Astrocyte (in vitro differentiated cells and primary cell): ENCODE results near the gene SLC25A12. TPM values are rescaled to one million over a fixed set of nuclear protein-coding genes. Genes with fewer than 3 reads are reported as not detected.
"Not testable (repeated sequence)": the region's sequence is repeated elsewhere in the genome, so short reads cannot be mapped to it uniquely, and the experiment has no call there.

Experiments used
- DNase-seq: peaks from one replicate; pipeline ENCODE4 v3.0.0-alpha.2; 2010; ENCODE audit warnings: low read depth
- FAIRE-seq: peaks from 2 replicates; lab custom pipeline; 2011; peaks lifted over from hg19 to GRCh38; lab: Jason Lieb, UNC
- H2AFZ ChIP-seq: 2 replicates; pipeline ENCODE4 v1.6.0; 2012; ENCODE audit warnings: low read depth, low read length, inconsistent platforms
- H3K27ac ChIP-seq: 2 replicates; pipeline ENCODE4 v1.5.1; 2011; ENCODE audit warnings: low read depth, low read length, inconsistent platforms
- H3K27me3 ChIP-seq: 2 replicates; pipeline ENCODE4 v1.6.0; 2011; ENCODE audit warnings: low read length, inconsistent platforms; ENCODE audit not compliant: insufficient read depth
- H3K36me3 ChIP-seq: 2 replicates; pipeline ENCODE4 v1.5.1; 2011; ENCODE audit warnings: low read length, inconsistent platforms; ENCODE audit not compliant: insufficient read depth
- H3K4me1 ChIP-seq: 2 replicates; pipeline ENCODE4 v1.5.1; 2011; ENCODE audit warnings: low read length, inconsistent platforms; ENCODE audit not compliant: insufficient read depth
- H3K4me2 ChIP-seq: 2 replicates; pipeline ENCODE4 v1.6.0; 2012; ENCODE audit warnings: low read length, inconsistent platforms
- H3K4me3 ChIP-seq: 2 replicates; pipeline ENCODE4 v1.5.1; 2011; ENCODE audit warnings: low read depth, mild to moderate bottlenecking, low read length, inconsistent platforms; ENCODE audit not compliant: insufficient read depth
- H3K79me2 ChIP-seq: 2 replicates; pipeline ENCODE4 v1.6.0; 2012; ENCODE audit warnings: mild to moderate bottlenecking, low read length, inconsistent platforms; ENCODE audit not compliant: insufficient read depth
- H3K9ac ChIP-seq: 2 replicates; pipeline ENCODE4 v1.6.0; 2012; ENCODE audit warnings: mild to moderate bottlenecking, low read length, inconsistent platforms
- H3K9me3 ChIP-seq: 2 replicates; pipeline ENCODE4 v1.5.1; 2012; ENCODE audit warnings: low read depth, mild to moderate bottlenecking, low read length, inconsistent platforms; ENCODE audit not compliant: insufficient read depth
- H4K20me1 ChIP-seq: 2 replicates; pipeline ENCODE4 v1.6.0; 2012; ENCODE audit warnings: low read length, inconsistent platforms; ENCODE audit not compliant: insufficient read depth
- H3K27ac Mint-ChIP-seq: one replicate; pipeline ENCODE4 v1.8.0; 2021; ENCODE audit warnings: mild to moderate bottlenecking, mixed read lengths; ENCODE audit not compliant: unreplicated experiment
- H3K27me3 Mint-ChIP-seq: one replicate; pipeline ENCODE4 v1.8.0; 2021; ENCODE audit warnings: low read depth, mixed read lengths; ENCODE audit not compliant: unreplicated experiment
- H3K36me3 Mint-ChIP-seq: one replicate; pipeline ENCODE4 v1.8.0; 2021; ENCODE audit warnings: low read depth, mixed read lengths; ENCODE audit not compliant: unreplicated experiment
- H3K4me1 Mint-ChIP-seq: one replicate; pipeline ENCODE4 v1.8.0; 2021; ENCODE audit warnings: low read depth, mixed read lengths; ENCODE audit not compliant: unreplicated experiment
- H3K4me3 Mint-ChIP-seq: one replicate; pipeline ENCODE4 v1.8.0; 2021; ENCODE audit warnings: mild to moderate bottlenecking, moderate library complexity, mixed read lengths; ENCODE audit not compliant: unreplicated experiment
- H3K9me3 Mint-ChIP-seq: one replicate; pipeline ENCODE4 v1.8.0; 2021; ENCODE audit warnings: mild to moderate bottlenecking, mixed read lengths; ENCODE audit not compliant: unreplicated experiment
- CTCF ChIP-seq: IDR thresholded peaks from 2 replicates; pipeline ENCODE4 v1.5.1; 2011; ENCODE audit warnings: low read depth, mild to moderate bottlenecking, inconsistent platforms, low read length, moderate library complexity; ENCODE audit not compliant: insufficient read depth
- EZH2 ChIP-seq: IDR thresholded peaks from 2 replicates; pipeline ENCODE4 v1.6.1; 2012; ENCODE audit warnings: mild to moderate bottlenecking, low read length, inconsistent platforms; ENCODE audit not compliant: insufficient read depth
- total RNA-seq: library from RNA; stranded (reverse); gene quantifications from 2 replicates; pipeline ENCODE4 v1.2.1, GENCODE V29; 2021

The SLC25A12 gene
- total RNA-seq, 1 donor from 2014 or later, result 18.1 TPM

- H3K79me2 ChIP-seq, result no peaks in the 10 kb centered on the region
- H3K27ac Mint-ChIP-seq, result no peak overlapping the region
- H3K9me3 Mint-ChIP-seq, result no peaks in the 10 kb centered on the region
- no peak for FAIRE-seq
- H3K9ac ChIP-seq, result no peak overlapping the region
- peaks cover 19% of the 10 kb centered on the region for H3K36me3 ChIP-seq
- peaks cover 37% of the 10 kb centered on the region for H3K36me3 Mint-ChIP-seq
- no peak overlapping the region for H3K4me3 Mint-ChIP-seq
- H3K4me1 ChIP-seq, result no peaks in the 10 kb centered on the region
- no peak for TF ChIP-seq CTCF
- TF ChIP-seq EZH2, result no peak
- no peaks in the 10 kb centered on the region for H3K9me3 ChIP-seq
- no peaks in the 10 kb centered on the region for H3K27me3 Mint-ChIP-seq
- H2AFZ ChIP-seq, result no peak overlapping the region
- no peak for DNase-seq
- H3K27ac ChIP-seq, result no peak overlapping the region
- H4K20me1 ChIP-seq, result no peaks in the 10 kb centered on the region
- no peak overlapping the region for H3K4me2 ChIP-seq
- H3K4me3 ChIP-seq, result no peak overlapping the region
- H3K4me1 Mint-ChIP-seq, result no peaks in the 10 kb centered on the region
- H3K27me3 ChIP-seq, result no peaks in the 10 kb centered on the region
These were observed 106.5 kb downstream of the SLC25A12 start for GRCh38 chr2:171787333-171788072.

- no peaks in the 10 kb centered on the region for H3K4me1 ChIP-seq
- H3K79me2 ChIP-seq, result no peaks in the 10 kb centered on the region
- Mint-ChIP-seq H3K36me3 (peaks cover 37% of the 10 kb centered on the region), H3K4me3 (no peak overlapping the region), H3K27ac (no peak overlapping the region), H3K4me1 (no peaks in the 10 kb centered on the region), H3K9me3 (no peaks in the 10 kb centered on the region), H3K27me3 (no peaks in the 10 kb centered on the region)
- no peak overlapping the region for H3K27ac ChIP-seq
- no peak for FAIRE-seq
- DNase-seq, result no peak
- no peak overlapping the region for H2AFZ ChIP-seq
- no peak overlapping the region for H3K9ac ChIP-seq
- H3K36me3 ChIP-seq, result peaks cover 17% of the 10 kb centered on the region
- H3K4me2 ChIP-seq, result no peak overlapping the region
- no peaks in the 10 kb centered on the region for H3K27me3 ChIP-seq
- TF ChIP-seq CTCF, result no peak
- no peak for TF ChIP-seq EZH2
- no peak overlapping the region for H3K4me3 ChIP-seq
- no peaks in the 10 kb centered on the region for H4K20me1 ChIP-seq
- H3K9me3 ChIP-seq, result no peaks in the 10 kb centered on the region
These were observed 108.6 kb downstream of the SLC25A12 start for GRCh38 chr2:171785450-171785849.

- no peak overlapping the region for H3K4me2 ChIP-seq
- no peaks in the 10 kb centered on the region for H3K36me3 ChIP-seq
- H3K27me3 ChIP-seq, result no peaks in the 10 kb centered on the region
- no peak overlapping the region for H3K27ac Mint-ChIP-seq
- FAIRE-seq (no peak), DNase-seq (no peak)
- H3K4me1 Mint-ChIP-seq, result no peaks in the 10 kb centered on the region
- no peaks in the 10 kb centered on the region for H3K9me3 ChIP-seq
- no peak overlapping the region for H2AFZ ChIP-seq
- peaks cover 13% of the 10 kb centered on the region for H3K36me3 Mint-ChIP-seq
- H3K4me3 Mint-ChIP-seq, result no peak overlapping the region
- H3K79me2 ChIP-seq, result no peaks in the 10 kb centered on the region
- no peaks in the 10 kb centered on the region for H3K27me3 Mint-ChIP-seq
- H3K4me1 ChIP-seq, result no peaks in the 10 kb centered on the region
- H3K9ac ChIP-seq, result no peak overlapping the region
- H4K20me1 ChIP-seq, result no peaks in the 10 kb centered on the region
- no peak overlapping the region for H3K4me3 ChIP-seq
- H3K9me3 Mint-ChIP-seq, result peaks cover 6% of the 10 kb centered on the region
- H3K27ac ChIP-seq, result no peak overlapping the region
- TF ChIP-seq EZH2 (no peak), CTCF (no peak)
These were observed 115.5 kb downstream of the SLC25A12 start for GRCh38 chr2:171778515-171778914.

GRCh38 chr2:171774581-171774980 is 119.5 kb downstream of the SLC25A12 start:
- H3K36me3 Mint-ChIP-seq, result peaks cover 13% of the 10 kb centered on the region
- not testable (repeated sequence) for H3K9me3 ChIP-seq, H2AFZ ChIP-seq, H3K9me3 Mint-ChIP-seq, H3K4me1 Mint-ChIP-seq, H3K4me3 ChIP-seq, H3K4me1 ChIP-seq, H3K4me2 ChIP-seq, H3K9ac ChIP-seq, H3K4me3 Mint-ChIP-seq, H3K36me3 ChIP-seq, FAIRE-seq, H4K20me1 ChIP-seq, DNase-seq, H3K27ac ChIP-seq, H3K27me3 Mint-ChIP-seq, H3K27me3 ChIP-seq, H3K79me2 ChIP-seq, H3K27ac Mint-ChIP-seq
